Measurements from ENCODE around the gene ANKRD6.

ANKRD6 gene

GRCh38 chr6:89468998-89469397 is 36.0 kb downstream of the ANKRD6 start:
- no peaks in the 10 kb centered on the region for H3K4me1 ChIP-seq (ENCODE audit: control insufficient read depth, insufficient read depth, low read length, poor library complexity, severe bottlenecking)
- H3K36me3 ChIP-seq (ENCODE audit: control insufficient read depth, insufficient read depth, low read length): no peaks in the 10 kb centered on the region
- no peak overlapping the region for H3K4me3 ChIP-seq (ENCODE audit: extremely low read depth, insufficient read depth, low read length, poor library complexity, severe bottlenecking)
- H3K9me3 ChIP-seq (ENCODE audit: control insufficient read depth, low read length): no peaks in the 10 kb centered on the region
- no peak overlapping the region for H3K27ac ChIP-seq (ENCODE audit: low read depth, low read length, severe bottlenecking)
- 100% methylated on average over 1 of the region's 1 CpG; no CpG with 5 or more reads in 1 of the 2 experiments for WGBS, 2 experiments (ENCODE audit: insufficient coverage in 2 of 2)

GRCh38 chr6:89471287-89471867 is 38.4 kb downstream of the ANKRD6 start:
- Histone ChIP-seq H3K4me1 (ENCODE audit: control insufficient read depth, insufficient read depth, low read length, poor library complexity, severe bottlenecking) (no peaks in the 10 kb centered on the region), H3K27ac (ENCODE audit: low read depth, low read length, severe bottlenecking) (no peak overlapping the region), H3K9me3 (ENCODE audit: control insufficient read depth, low read length) (no peaks in the 10 kb centered on the region), H3K36me3 (ENCODE audit: control insufficient read depth, insufficient read depth, low read length) (no peaks in the 10 kb centered on the region), H3K4me3 (ENCODE audit: extremely low read depth, insufficient read depth, low read length, poor library complexity, severe bottlenecking) (no peak overlapping the region)
- 84 to 85% methylated on average over 4 of the region's 4 CpGs for WGBS, 2 experiments (ENCODE audit: insufficient coverage in 2 of 2)

GRCh38 chr6:89475101-89475500 is 42.1 kb downstream of the ANKRD6 start:
- WGBS, 2 experiments (ENCODE audit: insufficient coverage in 2 of 2): no CpG with 5 or more reads among the region's 2 CpGs
- H3K4me3 ChIP-seq (ENCODE audit: extremely low read depth, insufficient read depth, low read length, poor library complexity, severe bottlenecking): no peak overlapping the region
- H3K9me3 ChIP-seq (ENCODE audit: control insufficient read depth, low read length): no peaks in the 10 kb centered on the region
- no peaks in the 10 kb centered on the region for H3K36me3 ChIP-seq (ENCODE audit: control insufficient read depth, insufficient read depth, low read length)
- H3K27ac ChIP-seq (ENCODE audit: low read depth, low read length, severe bottlenecking): no peak overlapping the region
- H3K4me1 ChIP-seq (ENCODE audit: control insufficient read depth, insufficient read depth, low read length, poor library complexity, severe bottlenecking): no peaks in the 10 kb centered on the region

GRCh38 chr6:89475634-89476033 is 42.7 kb downstream of the ANKRD6 start:
- Histone ChIP-seq H3K27ac (ENCODE audit: low read depth, low read length, severe bottlenecking) (no peak overlapping the region), H3K4me1 (ENCODE audit: control insufficient read depth, insufficient read depth, low read length, poor library complexity, severe bottlenecking) (no peaks in the 10 kb centered on the region), H3K9me3 (ENCODE audit: control insufficient read depth, low read length) (no peaks in the 10 kb centered on the region), H3K36me3 (ENCODE audit: control insufficient read depth, insufficient read depth, low read length) (no peaks in the 10 kb centered on the region), H3K4me3 (ENCODE audit: extremely low read depth, insufficient read depth, low read length, poor library complexity, severe bottlenecking) (no peak overlapping the region)

- no peaks in the 10 kb centered on the region for H3K9me3 ChIP-seq (ENCODE audit: control insufficient read depth, low read length)
- peaks cover 21% of the 10 kb centered on the region for H3K4me1 ChIP-seq (ENCODE audit: control insufficient read depth, insufficient read depth, low read length, poor library complexity, severe bottlenecking)
- no peak overlapping the region for H3K27ac ChIP-seq (ENCODE audit: low read depth, low read length, severe bottlenecking)
- no peak overlapping the region for H3K4me3 ChIP-seq (ENCODE audit: extremely low read depth, insufficient read depth, low read length, poor library complexity, severe bottlenecking)
- no peaks in the 10 kb centered on the region for H3K36me3 ChIP-seq (ENCODE audit: control insufficient read depth, insufficient read depth, low read length)
- WGBS, 2 experiments (ENCODE audit: insufficient coverage in 2 of 2): 100% methylated on average over 1 of the region's 2 CpGs; no CpG with 5 or more reads in 1 of the 2 experiments
Measured at GRCh38 chr6:89479897-89480296, 46.9 kb downstream of the ANKRD6 start.

- H3K4me1 ChIP-seq (ENCODE audit: control insufficient read depth, insufficient read depth, low read length, poor library complexity, severe bottlenecking): peaks cover 25% of the 10 kb centered on the region
- peak overlapping the region; percentile 16 for H3K27ac ChIP-seq (ENCODE audit: low read depth, low read length, severe bottlenecking)
- 92% methylated on average over 1 of the region's 1 CpG; no CpG with 5 or more reads in 1 of the 2 experiments for WGBS, 2 experiments (ENCODE audit: insufficient coverage in 2 of 2)
- H3K36me3 ChIP-seq (ENCODE audit: control insufficient read depth, insufficient read depth, low read length): no peaks in the 10 kb centered on the region
- H3K9me3 ChIP-seq (ENCODE audit: control insufficient read depth, low read length): no peaks in the 10 kb centered on the region
- H3K4me3 ChIP-seq (ENCODE audit: extremely low read depth, insufficient read depth, low read length, poor library complexity, severe bottlenecking): no peak overlapping the region
Measured at GRCh38 chr6:89481695-89482094, 48.7 kb downstream of the ANKRD6 start.

GRCh38 chr6:89482126-89482525 is 49.2 kb downstream of the ANKRD6 start:
- Histone ChIP-seq H3K9me3 (ENCODE audit: control insufficient read depth, low read length) (no peaks in the 10 kb centered on the region), H3K36me3 (ENCODE audit: control insufficient read depth, insufficient read depth, low read length) (no peaks in the 10 kb centered on the region), H3K4me1 (ENCODE audit: control insufficient read depth, insufficient read depth, low read length, poor library complexity, severe bottlenecking) (peaks cover 25% of the 10 kb centered on the region), H3K4me3 (ENCODE audit: extremely low read depth, insufficient read depth, low read length, poor library complexity, severe bottlenecking) (no peak overlapping the region), H3K27ac (ENCODE audit: low read depth, low read length, severe bottlenecking) (peak overlapping the region; percentile 86)
- WGBS, 2 experiments (ENCODE audit: insufficient coverage in 2 of 2): no CpG with 5 or more reads among the region's 1 CpG

- H3K27ac ChIP-seq (ENCODE audit: low read depth, low read length, severe bottlenecking): peak overlapping the region; percentile 86
- 10 to 16% methylated on average over 4 to 5 of the region's 7 CpGs for WGBS, 2 experiments (ENCODE audit: insufficient coverage in 2 of 2)
Measured at GRCh38 chr6:89483111-89483720, 50.3 kb downstream of the ANKRD6 start.

GRCh38 chr6:89485320-89485719 is 52.4 kb downstream of the ANKRD6 start:
- H3K4me3 ChIP-seq (ENCODE audit: extremely low read depth, insufficient read depth, low read length, poor library complexity, severe bottlenecking): no peak overlapping the region
- H3K9me3 ChIP-seq (ENCODE audit: control insufficient read depth, low read length): no peaks in the 10 kb centered on the region
- 77 to 81% methylated on average over 3 of the region's 3 CpGs for WGBS, 2 experiments (ENCODE audit: insufficient coverage in 2 of 2)
- no peak overlapping the region for H3K27ac ChIP-seq (ENCODE audit: low read depth, low read length, severe bottlenecking)
- H3K4me1 ChIP-seq (ENCODE audit: control insufficient read depth, insufficient read depth, low read length, poor library complexity, severe bottlenecking): peaks cover 25% of the 10 kb centered on the region
- no peaks in the 10 kb centered on the region for H3K36me3 ChIP-seq (ENCODE audit: control insufficient read depth, insufficient read depth, low read length)

More at GRCh38 chr6:89483111-89483720, 50.3 kb downstream of the ANKRD6 start:
- Histone ChIP-seq H3K36me3 (ENCODE audit: control insufficient read depth, insufficient read depth, low read length) (no peaks in the 10 kb centered on the region), H3K4me1 (ENCODE audit: control insufficient read depth, insufficient read depth, low read length, poor library complexity, severe bottlenecking) (peaks cover 25% of the 10 kb centered on the region), H3K9me3 (ENCODE audit: control insufficient read depth, low read length) (no peaks in the 10 kb centered on the region), H3K4me3 (ENCODE audit: extremely low read depth, insufficient read depth, low read length, poor library complexity, severe bottlenecking) (no peak overlapping the region)

- no peak overlapping the region for H3K27ac ChIP-seq (ENCODE audit: low read depth, low read length, severe bottlenecking)
- no peaks in the 10 kb centered on the region for H3K9me3 ChIP-seq (ENCODE audit: control insufficient read depth, low read length)
- no peak overlapping the region for H3K4me3 ChIP-seq (ENCODE audit: extremely low read depth, insufficient read depth, low read length, poor library complexity, severe bottlenecking)
- no peaks in the 10 kb centered on the region for H3K36me3 ChIP-seq (ENCODE audit: control insufficient read depth, insufficient read depth, low read length)
- H3K4me1 ChIP-seq (ENCODE audit: control insufficient read depth, insufficient read depth, low read length, poor library complexity, severe bottlenecking): peaks cover 12% of the 10 kb centered on the region
- 81 to 89% methylated on average over 1 of the region's 1 CpG for WGBS, 2 experiments (ENCODE audit: insufficient coverage in 2 of 2)
Measured at GRCh38 chr6:89487864-89488263, 54.9 kb downstream of the ANKRD6 start.

- no peak overlapping the region for H3K4me3 ChIP-seq (ENCODE audit: extremely low read depth, insufficient read depth, low read length, poor library complexity, severe bottlenecking)
- no peaks in the 10 kb centered on the region for H3K36me3 ChIP-seq (ENCODE audit: control insufficient read depth, insufficient read depth, low read length)
- H3K4me1 ChIP-seq (ENCODE audit: control insufficient read depth, insufficient read depth, low read length, poor library complexity, severe bottlenecking): peaks cover 11% of the 10 kb centered on the region
- no peak overlapping the region for H3K27ac ChIP-seq (ENCODE audit: low read depth, low read length, severe bottlenecking)
- H3K9me3 ChIP-seq (ENCODE audit: control insufficient read depth, low read length): no peaks in the 10 kb centered on the region
Measured at GRCh38 chr6:89488438-89488837, 55.5 kb downstream of the ANKRD6 start.
